Sigmoid colon (tissue), 4 donors: ENCODE results near the gene MCF2L.

ENCODE experiments used
- CTCF ChIP-seq, 4 experiments: fragments of 450-650 bp in 3 of 4; fragments of 200-600 bp in 1 of 4; IDR thresholded peaks; one replicate each; pipeline ENCODE4 v1.5.1; 2016 to 2019; ENCODE audit warnings: antibody characterized with exemption in 4 of 4, mild to moderate bottlenecking in 3 of 4, moderate library complexity in 2 of 4
- EP300 ChIP-seq, 4 donors: sonication (generic); formaldehyde crosslinking; IDR thresholded peaks; one replicate each; pipeline ENCODE4 v1.6.1; 2017; ENCODE audit warnings: antibody characterized with exemption in 4 of 4
- POLR2A ChIP-seq, 2 donors: fragments of 450-650 bp; IDR thresholded peaks; one replicate each; pipeline ENCODE4 v1.6.1; 2016; ENCODE audit warnings: antibody characterized with exemption in 2 of 2, mild to moderate bottlenecking in 2 of 2, moderate library complexity in 2 of 2
- POLR2AphosphoS5 ChIP-seq, 4 donors: sonication (generic); formaldehyde crosslinking; IDR thresholded peaks; one replicate each; pipeline ENCODE4 v1.6.1; 2017; ENCODE audit warnings: antibody characterized with exemption in 4 of 4

GRCh38 chr13:113116206-113116800, 147.3 kb downstream of the MCF2L start:
- no peak for TF ChIP-seq CTCF (IDR thresholded peaks at IDR 0.05)
- no peak for TF ChIP-seq POLR2AphosphoS5 (IDR thresholded peaks at IDR 0.05)
- TF ChIP-seq POLR2A (IDR thresholded peaks at IDR 0.05): no peak
- no peak for TF ChIP-seq EP300 (IDR thresholded peaks at IDR 0.05)
